Endodermal cell (in vitro differentiated cells): Measurements from ENCODE around the gene THSD4. TPM values are rescaled to one million over a fixed set of nuclear protein-coding genes. Genes with fewer than 3 reads are reported as not detected.

ENCODE experiments used
- DNase-seq: peaks from one replicate; pipeline ENCODE4 v3.0.0-alpha.2; 2017
- H3K27ac ChIP-seq: 2 replicates; pipeline ENCODE4 v1.5.1; 2013; ENCODE audit warnings: mild to moderate bottlenecking, low read depth, low read length, moderate library complexity
- H3K27me3 ChIP-seq: 2 replicates; pipeline ENCODE4 v1.6.1; 2013; ENCODE audit warnings: mild to moderate bottlenecking, low read length, moderate library complexity; ENCODE audit not compliant: insufficient read depth, control insufficient read depth, poor library complexity, severe bottlenecking
- H3K36me3 ChIP-seq: 2 replicates; pipeline ENCODE4 v1.7.0; 2013; ENCODE audit warnings: mild to moderate bottlenecking, low read length, moderate library complexity; ENCODE audit not compliant: control insufficient read depth, insufficient read depth
- H3K4me1 ChIP-seq: one replicate; pipeline ENCODE4 v1.7.0; 2013; ENCODE audit warnings: low read length; ENCODE audit not compliant: control insufficient read depth, insufficient read depth
- H3K4me3 ChIP-seq: 2 replicates; pipeline ENCODE4 v1.5.1; 2013; ENCODE audit warnings: mild to moderate bottlenecking, low read length, moderate library complexity
- H3K9ac ChIP-seq: 2 replicates; pipeline ENCODE4 v1.6.1; 2013; ENCODE audit warnings: mild to moderate bottlenecking, low read length, moderate library complexity; ENCODE audit not compliant: poor library complexity, severe bottlenecking; ENCODE audit errors: extremely low read depth
- H3K9me3 ChIP-seq: 2 replicates; pipeline ENCODE4 v1.6.1; 2013; ENCODE audit warnings: mild to moderate bottlenecking, low read length, moderate library complexity; ENCODE audit not compliant: control insufficient read depth
- H3K27ac Mint-ChIP-seq: 2 replicates; pipeline ENCODE4 v1.8.0; 2020; ENCODE audit warnings: mixed read lengths
- H3K27me3 Mint-ChIP-seq: 2 replicates; pipeline ENCODE4 v1.8.0; 2021; ENCODE audit warnings: mild to moderate bottlenecking, mixed read lengths; ENCODE audit not compliant: insufficient read depth
- H3K36me3 Mint-ChIP-seq: 2 replicates; pipeline ENCODE4 v1.8.0; 2020; ENCODE audit warnings: low read depth, mixed read lengths
- H3K4me1 Mint-ChIP-seq: 2 replicates; pipeline ENCODE4 v1.8.0; 2020; ENCODE audit warnings: mixed read lengths
- H3K4me3 Mint-ChIP-seq: 2 replicates; pipeline ENCODE4 v1.8.0; 2020; ENCODE audit warnings: mild to moderate bottlenecking, moderate library complexity, mixed read lengths
- H3K9me3 Mint-ChIP-seq: 2 replicates; pipeline ENCODE4 v1.8.0; 2020; ENCODE audit warnings: mild to moderate bottlenecking, mixed read lengths
- WGBS, 2 experiments: methylation state at CpG; one replicate each; pipeline versions ENCODE4 v1.1.5 to v1.1.7; 2013; ENCODE audit warnings: missing lambda C conversion rate in 2 of 2, mixed read lengths in 1 of 2; ENCODE audit not compliant: insufficient coverage in 1 of 2, insufficient read length in 1 of 2; 5-methylcytosine and 5-hydroxymethylcytosine counted together
- total RNA-seq, 2 donors: library from RNA; stranded (reverse); fragmentation: NEBNext Ultra II Directional in 1 of 2; extraction: Animal tissue kit (Norgen Biotek cat#: 25700) in 1 of 2; gene quantifications; 2 replicates in 1 of 2; 3 replicates in 1 of 2; pipeline ENCODE4 v1.2.1, GENCODE V29; 2021
- TF ChIP-seq, protein P1 (sequence below): fragments of 200-600 bp; sonication (generic); conservative IDR thresholded peaks from 2 replicates; pipeline ENCODE4 v1.5.0; 2021; ENCODE audit warnings: antibody characterized with exemption, mild to moderate bottlenecking

THSD4 gene
- total RNA-seq, 2 donors from 2014 or later, result 4.6 to 5.4 TPM

DNA sequence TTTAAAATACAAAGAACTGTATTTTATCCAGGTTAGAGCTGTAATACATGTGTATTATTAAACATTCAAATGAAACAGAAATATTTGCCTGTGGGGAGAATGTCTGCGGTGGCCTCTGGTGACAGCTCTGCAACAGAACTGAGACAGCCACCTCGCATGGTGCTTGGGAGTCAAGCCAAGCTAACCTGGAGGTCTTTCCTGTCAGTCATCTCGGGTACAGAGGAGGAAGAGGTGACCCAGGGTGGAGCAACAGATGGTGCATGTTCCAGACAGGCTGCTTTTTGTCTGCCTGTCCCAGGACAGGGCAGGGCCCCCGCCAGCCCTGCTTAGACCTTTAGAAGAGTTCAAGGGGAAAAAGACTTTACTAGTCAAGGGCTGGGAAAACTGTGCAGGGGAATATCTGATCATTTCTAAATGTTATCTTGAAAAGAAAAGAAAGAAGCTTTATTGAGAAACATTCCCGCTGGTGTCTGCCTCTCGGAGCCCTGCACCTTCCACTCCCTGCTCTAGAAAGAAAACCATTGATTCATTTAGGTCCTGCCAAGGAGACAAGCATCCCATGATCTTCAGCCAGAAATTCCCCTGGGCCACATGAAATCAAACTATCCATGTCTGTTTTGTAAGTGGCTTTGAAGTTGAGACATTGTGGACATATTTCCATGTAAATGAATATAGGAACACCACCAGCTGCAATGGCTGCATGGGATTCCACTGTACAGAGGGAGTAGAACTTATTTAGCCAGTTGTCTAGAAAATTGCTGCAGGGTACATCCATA is 689.6 kb downstream of the THSD4 start:
- H3K27ac Mint-ChIP-seq, result no peak overlapping the region
- no peaks in the 10 kb centered on the region for H3K9me3 Mint-ChIP-seq
- 90 to 95% methylated on average over 3 to 6 of the region's 6 CpGs for WGBS, 2 experiments
- peaks cover 31% of the 10 kb centered on the region for H3K4me1 Mint-ChIP-seq
- Histone ChIP-seq H3K27me3 (no peaks in the 10 kb centered on the region), H3K4me1 (peaks cover 14% of the 10 kb centered on the region), H3K4me3 (no peak overlapping the region), H3K27ac (no peak overlapping the region), H3K9ac (no peak overlapping the region), H3K9me3 (no peaks in the 10 kb centered on the region), H3K36me3 (no peaks in the 10 kb centered on the region)
- no peak for DNase-seq
- H3K36me3 Mint-ChIP-seq, result no peaks in the 10 kb centered on the region
- H3K4me3 Mint-ChIP-seq, result no peak overlapping the region
- TF ChIP-seq, protein P1, sequence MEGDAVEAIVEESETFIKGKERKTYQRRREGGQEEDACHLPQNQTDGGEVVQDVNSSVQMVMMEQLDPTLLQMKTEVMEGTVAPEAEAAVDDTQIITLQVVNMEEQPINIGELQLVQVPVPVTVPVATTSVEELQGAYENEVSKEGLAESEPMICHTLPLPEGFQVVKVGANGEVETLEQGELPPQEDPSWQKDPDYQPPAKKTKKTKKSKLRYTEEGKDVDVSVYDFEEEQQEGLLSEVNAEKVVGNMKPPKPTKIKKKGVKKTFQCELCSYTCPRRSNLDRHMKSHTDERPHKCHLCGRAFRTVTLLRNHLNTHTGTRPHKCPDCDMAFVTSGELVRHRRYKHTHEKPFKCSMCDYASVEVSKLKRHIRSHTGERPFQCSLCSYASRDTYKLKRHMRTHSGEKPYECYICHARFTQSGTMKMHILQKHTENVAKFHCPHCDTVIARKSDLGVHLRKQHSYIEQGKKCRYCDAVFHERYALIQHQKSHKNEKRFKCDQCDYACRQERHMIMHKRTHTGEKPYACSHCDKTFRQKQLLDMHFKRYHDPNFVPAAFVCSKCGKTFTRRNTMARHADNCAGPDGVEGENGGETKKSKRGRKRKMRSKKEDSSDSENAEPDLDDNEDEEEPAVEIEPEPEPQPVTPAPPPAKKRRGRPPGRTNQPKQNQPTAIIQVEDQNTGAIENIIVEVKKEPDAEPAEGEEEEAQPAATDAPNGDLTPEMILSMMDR, result no peak
- peaks cover 11% of the 10 kb centered on the region for H3K27me3 Mint-ChIP-seq

DNA sequence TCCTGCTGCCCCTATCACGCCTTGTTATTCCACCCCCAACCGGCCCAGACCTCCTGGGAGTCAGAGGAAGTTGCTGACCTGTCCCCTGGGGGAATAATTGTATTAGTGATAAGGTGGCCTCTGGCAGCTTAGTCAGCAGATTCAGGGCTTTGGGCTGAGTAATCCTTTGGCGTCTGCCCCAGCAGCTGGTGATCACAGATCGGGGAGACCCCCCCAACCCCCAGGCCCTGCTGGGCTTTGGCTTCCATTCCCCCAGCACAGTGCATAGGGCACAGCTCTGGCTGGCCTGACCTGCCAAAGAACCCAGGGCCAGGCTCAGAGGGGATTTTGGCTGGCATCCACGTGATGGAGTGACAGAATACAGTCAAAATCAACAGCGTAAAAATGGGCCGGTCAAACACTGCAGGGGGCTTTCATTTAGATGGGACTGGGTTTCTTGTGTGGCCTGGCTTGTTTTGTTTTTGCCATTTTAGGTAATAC is 691.2 kb downstream of the THSD4 start:
- Mint-ChIP-seq H3K27ac (peak overlapping the region; percentile 61), H3K36me3 (no peaks in the 10 kb centered on the region), H3K9me3 (no peaks in the 10 kb centered on the region), H3K4me1 (peaks cover 28% of the 10 kb centered on the region), H3K4me3 (peak overlapping the region; percentile 32), H3K27me3 (peaks cover 11% of the 10 kb centered on the region)
- Histone ChIP-seq H3K27ac (no peak overlapping the region), H3K4me1 (peaks cover 14% of the 10 kb centered on the region), H3K36me3 (no peaks in the 10 kb centered on the region), H3K4me3 (peak overlapping the region; percentile 33), H3K27me3 (no peaks in the 10 kb centered on the region), H3K9ac (no peak overlapping the region), H3K9me3 (no peaks in the 10 kb centered on the region)
- DNase-seq, result peak; percentile 75
- TF ChIP-seq, protein P1, result no peak
- 21 to 31% methylated on average over 2 to 6 of the region's 7 CpGs for WGBS, 2 experiments

DNA sequence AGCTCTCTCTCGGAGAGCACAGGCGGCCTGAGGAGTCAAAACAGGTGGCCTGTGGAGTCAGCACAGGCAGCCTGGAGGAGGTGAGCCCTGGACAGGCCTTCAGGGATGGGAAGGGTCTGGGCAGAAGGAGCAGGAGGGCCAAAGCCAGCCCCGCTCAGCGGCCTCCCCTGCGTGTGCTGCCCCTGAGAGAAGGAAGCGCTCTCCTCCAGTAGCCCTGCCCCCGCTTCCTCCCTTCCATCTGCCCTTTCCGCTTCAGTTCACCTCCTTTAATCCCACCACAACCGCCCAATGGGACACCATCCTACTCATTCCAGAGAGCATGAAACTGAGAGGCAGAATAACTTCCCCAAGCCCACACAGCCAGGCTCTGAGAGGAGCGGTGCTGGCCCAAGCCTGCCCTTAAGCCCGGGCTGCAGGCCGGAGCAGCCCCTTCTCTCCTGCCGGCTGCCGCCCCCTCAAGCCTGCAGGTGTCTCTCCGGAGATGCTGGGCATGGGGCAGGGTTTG is 691.9 kb downstream of the THSD4 start:
- WGBS, 2 experiments, result 24 to 44% methylated on average over 7 to 15 of the region's 15 CpGs
- H3K27me3 Mint-ChIP-seq, result peaks cover 11% of the 10 kb centered on the region
- no peaks in the 10 kb centered on the region for H3K9me3 Mint-ChIP-seq
- H3K4me1 Mint-ChIP-seq, result peaks cover 28% of the 10 kb centered on the region
- peak; percentile 81 for DNase-seq
- Histone ChIP-seq H3K27me3 (no peaks in the 10 kb centered on the region), H3K4me1 (peaks cover 14% of the 10 kb centered on the region), H3K9ac (no peak overlapping the region), H3K9me3 (no peaks in the 10 kb centered on the region), H3K4me3 (peak overlapping the region; percentile 33), H3K36me3 (no peaks in the 10 kb centered on the region), H3K27ac (no peak overlapping the region)
- TF ChIP-seq, protein P1, result peak; percentile 16
- peak overlapping the region; percentile 32 for H3K4me3 Mint-ChIP-seq
- H3K27ac Mint-ChIP-seq, result peak overlapping the region; percentile 61
- no peaks in the 10 kb centered on the region for H3K36me3 Mint-ChIP-seq
